Fibroblast of pulmonary artery (primary cell): ENCODE measurements around the gene PFDN4.

Experiments
- DNase-seq: peaks from one replicate; pipeline ENCODE4 v3.0.0-alpha.2; 2010; ENCODE audit warnings: low read depth
- H3K4me3 ChIP-seq: replicated peaks from 2 replicates; pipeline ENCODE4 v1.5.1; 2011; ENCODE audit warnings: low read depth, mild to moderate bottlenecking, control low read depth, low read length, moderate library complexity
- TF ChIP-seq, protein P1 (sequence below): IDR thresholded peaks from 2 replicates; pipeline ENCODE4 v1.5.1; 2011; ENCODE audit warnings: mild to moderate bottlenecking, control low read depth, low read length, inconsistent platforms; ENCODE audit errors: missing control alignments

PFDN4 gene

DNA sequence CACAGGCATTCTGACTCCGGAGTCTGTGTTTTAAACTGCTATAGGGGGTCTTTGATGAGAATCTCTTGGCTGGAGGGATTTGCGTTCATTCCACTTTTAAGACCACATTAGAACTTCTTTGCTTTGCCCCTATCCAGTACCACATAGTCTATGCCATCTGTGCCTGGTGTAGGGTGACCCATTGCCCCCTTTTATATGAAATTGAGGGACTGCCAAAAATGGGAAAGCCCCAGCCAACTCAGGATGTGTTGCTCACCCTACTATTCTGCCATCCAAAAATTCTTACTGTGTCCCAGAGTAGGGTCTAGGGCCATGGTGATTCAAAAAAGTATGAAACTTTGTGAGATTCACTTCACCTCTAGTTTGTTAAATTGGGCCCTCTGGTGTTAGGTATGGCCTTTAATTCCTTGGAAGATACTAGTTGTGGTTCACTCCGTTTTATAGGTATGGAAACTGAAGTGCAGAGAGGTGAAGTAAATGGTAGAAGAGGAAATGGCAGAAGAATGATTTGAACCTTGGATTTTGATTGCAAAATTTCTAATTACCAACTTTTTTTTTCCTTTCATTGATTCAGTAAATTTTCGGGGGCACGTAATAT is 1.4 kb downstream of the PFDN4 start:
- H3K4me3 ChIP-seq, result peak overlapping the region; percentile 89
- DNase-seq, result no peak
- TF ChIP-seq, protein P1, sequence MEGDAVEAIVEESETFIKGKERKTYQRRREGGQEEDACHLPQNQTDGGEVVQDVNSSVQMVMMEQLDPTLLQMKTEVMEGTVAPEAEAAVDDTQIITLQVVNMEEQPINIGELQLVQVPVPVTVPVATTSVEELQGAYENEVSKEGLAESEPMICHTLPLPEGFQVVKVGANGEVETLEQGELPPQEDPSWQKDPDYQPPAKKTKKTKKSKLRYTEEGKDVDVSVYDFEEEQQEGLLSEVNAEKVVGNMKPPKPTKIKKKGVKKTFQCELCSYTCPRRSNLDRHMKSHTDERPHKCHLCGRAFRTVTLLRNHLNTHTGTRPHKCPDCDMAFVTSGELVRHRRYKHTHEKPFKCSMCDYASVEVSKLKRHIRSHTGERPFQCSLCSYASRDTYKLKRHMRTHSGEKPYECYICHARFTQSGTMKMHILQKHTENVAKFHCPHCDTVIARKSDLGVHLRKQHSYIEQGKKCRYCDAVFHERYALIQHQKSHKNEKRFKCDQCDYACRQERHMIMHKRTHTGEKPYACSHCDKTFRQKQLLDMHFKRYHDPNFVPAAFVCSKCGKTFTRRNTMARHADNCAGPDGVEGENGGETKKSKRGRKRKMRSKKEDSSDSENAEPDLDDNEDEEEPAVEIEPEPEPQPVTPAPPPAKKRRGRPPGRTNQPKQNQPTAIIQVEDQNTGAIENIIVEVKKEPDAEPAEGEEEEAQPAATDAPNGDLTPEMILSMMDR, result no peak

DNA sequence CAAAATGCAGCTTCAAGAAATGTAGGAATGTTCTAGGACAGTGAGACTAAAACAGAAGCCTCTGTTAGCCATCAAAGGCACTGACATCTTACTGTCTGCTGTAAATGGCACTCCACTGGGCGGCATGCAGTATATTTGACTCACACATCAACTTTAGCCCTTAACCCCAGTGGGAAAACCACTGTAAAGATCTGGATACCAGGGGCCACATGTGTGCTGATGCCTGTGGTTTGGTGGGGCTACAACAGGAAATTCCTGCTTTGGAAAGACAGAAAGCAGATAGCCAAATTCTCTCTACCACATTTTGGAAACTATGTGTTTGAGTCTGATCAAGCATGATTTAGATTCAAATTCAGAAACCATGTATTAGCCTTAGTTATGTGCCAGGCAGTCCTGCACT is 4.3 kb downstream of the PFDN4 start:
- peak; percentile 62 for DNase-seq
- TF ChIP-seq, protein P1, result no peak
- no peak overlapping the region for H3K4me3 ChIP-seq

DNA sequence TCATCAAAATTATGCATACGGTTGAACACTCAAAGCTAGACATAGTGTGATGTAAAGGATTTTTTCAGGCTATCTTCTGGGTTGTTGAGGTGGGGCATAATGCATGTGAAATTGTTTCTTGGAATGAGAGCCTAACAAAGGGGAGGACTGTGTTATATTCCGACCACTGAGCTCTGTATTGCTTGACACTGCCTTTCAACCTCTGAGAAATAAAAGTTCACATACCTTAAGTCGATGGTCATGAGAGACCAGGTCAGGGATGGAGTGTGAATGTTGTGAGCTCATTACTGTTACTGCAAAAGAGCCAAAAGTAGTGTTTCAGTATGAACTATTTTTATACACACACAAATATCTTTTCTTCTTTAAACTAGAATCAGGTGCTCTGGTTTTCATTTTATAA is 5.0 kb downstream of the PFDN4 start:
- H3K4me3 ChIP-seq, result no peak overlapping the region
- TF ChIP-seq, protein P1, result no peak

DNA sequence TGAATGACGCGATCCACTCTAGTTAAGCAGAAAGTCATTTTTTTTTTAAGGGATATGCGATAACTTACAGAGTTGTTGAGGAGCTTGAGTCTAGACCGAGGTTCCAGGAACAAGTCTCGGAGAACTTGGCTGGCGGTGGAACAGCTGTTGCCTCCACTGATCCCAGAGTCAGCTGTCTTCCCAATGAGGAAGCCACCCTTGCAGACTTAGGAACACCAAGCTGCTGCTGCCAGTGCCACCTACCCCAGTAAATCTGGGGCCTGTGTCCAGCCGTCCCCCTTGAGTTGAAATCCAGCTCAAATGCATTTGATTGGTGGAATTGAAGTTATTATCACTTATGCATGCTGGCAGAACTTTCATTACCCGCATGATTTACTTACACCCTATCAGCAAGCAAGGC is 6.7 kb downstream of the PFDN4 start:
- TF ChIP-seq, protein P1, result no peak
- H3K4me3 ChIP-seq, result no peak overlapping the region
- no peak for DNase-seq

More for the DNA sequence above, 5.0 kb downstream of the PFDN4 start:
- no peak for DNase-seq

DNA sequence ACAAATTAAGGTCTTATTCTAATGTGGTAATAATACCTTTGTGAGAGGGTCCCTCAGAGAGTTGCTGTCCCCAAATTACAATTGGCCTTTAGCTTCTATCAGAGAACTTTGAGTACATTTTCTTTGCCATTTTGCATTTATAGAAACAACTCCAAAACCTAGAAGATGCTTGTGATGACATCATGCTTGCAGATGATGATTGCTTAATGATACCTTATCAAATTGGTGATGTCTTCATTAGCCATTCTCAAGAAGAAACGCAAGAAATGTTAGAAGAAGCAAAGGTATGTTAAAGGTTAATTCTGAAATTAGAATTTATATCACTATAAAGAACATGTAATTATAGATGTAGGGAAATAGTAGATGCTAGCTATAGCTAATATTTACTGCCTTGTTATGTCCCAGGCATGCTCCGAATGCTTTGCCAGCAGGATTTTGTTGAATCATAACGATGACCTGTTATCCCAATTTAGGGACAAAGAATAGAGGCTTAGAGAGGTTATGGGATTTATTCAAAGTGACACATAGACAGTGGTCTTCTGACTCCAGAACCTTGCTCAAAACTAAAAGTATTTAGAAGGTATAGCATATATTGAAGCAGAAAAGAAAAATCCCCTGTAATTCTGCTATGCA is 7.4 kb downstream of the PFDN4 start:
- no peak for DNase-seq
- no peak overlapping the region for H3K4me3 ChIP-seq
- TF ChIP-seq, protein P1, result no peak

DNA sequence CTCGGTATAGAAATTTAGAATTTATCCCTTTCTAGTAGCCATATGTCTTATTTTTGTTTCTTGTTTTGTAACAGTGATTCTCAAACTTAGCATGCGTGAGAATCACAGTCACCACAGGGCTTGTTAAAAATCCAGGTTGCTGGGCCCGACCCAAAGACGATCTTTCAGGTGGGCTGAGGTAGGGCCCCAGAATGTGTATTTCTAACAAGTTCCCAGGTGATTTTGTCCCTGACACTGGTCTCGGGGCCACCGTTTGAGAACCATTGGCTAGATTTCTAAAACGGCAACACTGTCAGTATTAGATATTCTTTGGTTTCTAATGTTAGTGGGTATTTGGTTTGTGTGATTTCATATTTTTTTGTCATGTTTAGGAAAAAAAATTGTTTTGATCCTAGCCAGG is 9.9 kb downstream of the PFDN4 start:
- TF ChIP-seq, protein P1, result no peak
- H3K4me3 ChIP-seq, result no peak overlapping the region
- no peak for DNase-seq

DNA sequence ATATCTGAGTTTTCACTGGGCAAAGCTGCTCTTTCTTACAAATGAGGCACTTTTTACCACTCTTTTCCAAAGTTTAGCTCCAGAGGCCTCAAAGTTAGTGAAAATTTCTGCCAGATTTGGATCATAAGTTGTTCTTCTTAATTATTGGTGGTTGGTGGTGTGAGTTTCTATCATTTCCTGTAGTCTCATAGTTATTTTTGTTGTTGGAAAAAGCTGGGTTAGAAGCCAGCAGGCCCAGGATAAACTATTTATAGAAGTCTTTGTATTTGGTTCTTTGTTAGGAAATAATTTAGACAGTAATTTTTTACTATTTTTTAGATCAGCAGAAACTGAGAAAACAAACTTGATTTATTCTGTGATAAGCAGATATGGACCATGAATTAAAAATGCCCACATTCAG is 10.6 kb downstream of the PFDN4 start:
- TF ChIP-seq, protein P1, result no peak
- DNase-seq, result peak; percentile 11
- H3K4me3 ChIP-seq, result no peak overlapping the region
